GM21381 (cell line): ENCODE results near the gene COX10.
"Not testable (repeated sequence)": the region's sequence is repeated elsewhere in the genome, so short reads cannot be mapped to it uniquely, and the experiment has no call there.

Source experiments
- ATAC-seq: cut with Tn5 transposase; IDR thresholded peaks from one replicate; pipeline ENCODE4 v1.9.1; 2021; ENCODE audit warnings: mild to moderate bottlenecking, moderate library complexity; ENCODE audit not compliant: unreplicated experiment

Gene COX10

DNA sequence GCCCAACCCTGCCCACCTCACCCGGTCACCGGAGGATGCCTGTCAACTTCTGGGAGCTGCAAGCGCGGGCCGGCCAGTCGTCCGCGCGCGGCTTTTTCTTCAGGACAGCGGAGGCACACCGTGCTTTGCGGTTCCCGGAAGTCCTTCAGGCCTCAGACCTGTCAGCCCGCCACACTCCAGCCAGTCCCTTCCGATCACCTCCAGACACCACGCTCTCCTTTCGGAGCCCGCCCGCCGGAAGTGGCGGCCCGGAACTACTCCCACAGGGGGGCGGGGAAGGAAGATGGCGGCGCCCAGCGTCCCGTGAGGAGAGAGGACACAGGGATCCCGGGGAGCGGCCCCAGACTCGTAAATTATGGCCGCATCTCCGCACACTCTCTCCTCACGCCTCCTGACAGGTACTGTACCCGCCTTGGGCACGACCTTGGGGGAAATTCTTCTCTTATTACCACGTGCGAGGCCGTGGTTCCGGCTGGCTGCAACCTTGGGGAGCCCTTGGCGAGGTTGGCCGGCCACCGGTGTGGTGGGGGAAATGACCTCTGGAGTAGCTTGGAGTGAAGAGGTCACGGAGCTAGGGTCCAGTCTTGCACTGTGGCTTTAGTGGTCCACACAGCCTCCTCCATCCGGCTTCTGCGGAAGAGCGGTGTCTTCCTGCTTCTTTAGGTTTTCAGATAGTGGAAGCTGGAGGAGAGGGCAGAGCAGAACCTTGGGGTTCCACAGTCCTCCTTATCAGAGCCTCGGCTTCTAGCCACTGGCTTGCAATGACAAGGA lies at the start of gene COX10:
Gene COX10, plus strand, starts transcription at position 254 of the 771 bp plus-strand sequence. Its CDS starts 102 bp downstream, at position 356.
- peak; percentile 100 for ATAC-seq

DNA sequence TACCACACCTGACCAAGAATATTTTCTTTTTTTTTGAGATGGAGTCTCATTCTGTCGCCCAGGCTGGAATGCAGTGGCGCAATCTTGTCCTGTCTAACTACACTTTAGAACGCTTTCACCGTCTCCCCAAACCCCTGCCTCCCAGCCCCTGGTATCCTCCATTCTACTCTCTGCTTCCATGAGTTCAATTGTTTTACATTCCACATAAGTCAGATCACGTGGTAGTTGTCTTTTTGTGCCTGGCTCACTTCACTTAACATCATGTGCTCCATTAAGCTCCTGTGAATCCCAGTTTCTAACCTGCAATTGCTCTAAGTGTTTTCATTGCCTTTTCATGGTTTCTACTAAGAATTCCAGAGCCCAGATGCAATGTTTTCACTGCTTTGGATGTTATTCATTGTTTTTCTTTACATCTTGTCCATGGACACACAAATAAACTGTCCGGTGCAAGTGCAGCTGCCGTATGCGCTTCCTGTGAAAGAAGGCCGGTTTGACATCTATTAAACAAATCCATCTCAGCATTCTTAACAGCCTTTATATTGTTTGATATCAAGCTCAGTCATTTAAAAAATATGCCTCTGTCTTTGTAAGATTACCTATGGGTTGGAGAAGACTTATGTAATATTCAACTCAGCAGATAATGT lies 47.5 kb upstream of the COX10 start:
- not testable (repeated sequence) for ATAC-seq

DNA sequence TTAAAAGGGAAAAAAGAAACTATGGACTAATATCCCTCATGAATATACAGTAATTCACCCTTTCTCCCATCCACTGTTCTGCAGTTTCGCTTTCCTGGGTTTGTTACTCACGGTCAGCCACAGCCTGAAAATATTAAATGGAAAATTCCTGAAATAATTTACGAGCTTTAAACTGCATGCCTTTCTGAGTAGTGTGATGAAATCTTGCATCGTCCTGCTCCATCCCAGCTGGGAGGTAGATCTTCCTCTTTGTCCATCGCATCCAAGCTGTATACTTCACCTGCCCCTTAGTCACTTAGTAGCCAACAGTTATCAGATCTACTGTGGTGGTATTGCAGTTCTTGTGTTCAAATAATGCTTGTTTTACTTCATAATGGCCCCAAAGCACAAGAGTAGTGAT lies 39.5 kb upstream of the COX10 start:
- not testable (repeated sequence) for ATAC-seq

DNA sequence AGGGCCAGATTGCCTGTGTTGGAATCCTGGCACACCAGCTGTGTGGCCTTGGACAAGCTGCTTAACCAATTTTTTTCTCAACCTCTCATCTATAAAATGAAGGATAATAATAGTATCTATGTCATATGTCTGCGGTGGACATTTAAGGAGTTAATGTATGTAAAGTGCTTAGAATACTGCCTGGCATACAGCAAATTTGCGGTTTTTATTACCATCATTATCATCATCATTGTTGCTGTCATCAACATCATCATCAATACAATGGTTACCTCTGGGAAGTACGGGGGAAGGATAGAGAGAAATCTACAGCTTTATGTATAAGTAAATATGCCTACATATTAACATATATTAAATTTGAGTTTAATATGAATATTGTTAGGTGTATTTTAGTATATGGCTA lies 37.1 kb upstream of the COX10 start:
- no peak for ATAC-seq

DNA sequence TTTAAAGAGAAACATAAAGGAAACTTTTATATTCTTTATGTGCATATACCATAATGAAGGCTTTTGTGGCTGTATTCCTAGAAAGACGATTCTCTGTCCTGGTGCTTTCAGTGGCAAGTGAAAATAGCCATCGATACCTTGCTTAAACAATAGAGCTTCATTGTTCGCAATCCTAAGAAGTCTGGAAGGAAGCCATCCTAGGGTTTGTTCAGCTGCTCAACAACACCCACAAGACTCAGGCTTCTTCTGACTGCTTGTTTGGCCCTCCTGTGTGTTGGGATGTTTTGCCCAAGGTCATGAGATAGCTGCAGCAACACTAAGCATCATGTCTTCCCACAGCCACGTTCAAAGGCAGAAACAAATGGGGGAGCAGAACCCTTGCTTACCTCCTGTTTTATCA lies 36.1 kb upstream of the COX10 start:
- no peak for ATAC-seq

DNA sequence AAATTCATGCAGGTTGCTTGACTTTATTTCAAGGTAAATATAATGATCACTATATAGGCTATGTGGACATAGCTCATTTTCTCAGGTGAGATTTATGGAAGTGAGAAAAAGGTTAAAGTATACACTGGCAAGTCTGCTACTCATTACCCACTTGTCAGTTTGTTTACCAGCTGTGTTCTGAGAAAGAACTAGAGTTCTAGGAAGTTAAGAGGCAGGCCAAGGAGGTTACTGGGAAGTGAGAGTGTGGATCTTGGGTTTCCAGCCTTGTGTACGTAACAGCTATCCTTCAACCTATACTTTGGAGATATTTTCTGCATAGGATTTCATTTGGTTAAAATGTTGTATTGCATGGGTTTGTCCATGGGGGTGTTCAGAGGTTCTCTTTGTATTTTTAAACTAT lies 31.9 kb upstream of the COX10 start:
- ATAC-seq = no peak

DNA sequence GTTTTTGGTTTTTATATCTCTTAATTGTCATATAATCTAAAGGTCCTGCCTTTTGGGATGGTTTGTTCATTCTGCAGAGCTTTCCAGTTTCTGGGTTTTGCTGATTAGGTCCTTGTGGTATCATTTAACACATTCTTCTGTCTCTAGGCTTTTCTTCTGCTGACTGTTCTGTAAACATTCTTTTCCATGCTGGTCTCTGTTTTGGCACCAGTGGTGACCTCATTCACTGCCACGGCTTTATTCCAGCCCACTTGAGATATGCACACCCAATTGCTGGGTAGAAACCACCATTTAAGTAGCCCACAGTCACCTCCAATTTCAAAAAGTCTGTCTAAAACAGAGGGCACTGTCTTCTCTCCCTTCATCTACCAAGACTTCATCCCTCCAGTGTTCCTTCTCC lies 31.1 kb upstream of the COX10 start:
- no peak for ATAC-seq

DNA sequence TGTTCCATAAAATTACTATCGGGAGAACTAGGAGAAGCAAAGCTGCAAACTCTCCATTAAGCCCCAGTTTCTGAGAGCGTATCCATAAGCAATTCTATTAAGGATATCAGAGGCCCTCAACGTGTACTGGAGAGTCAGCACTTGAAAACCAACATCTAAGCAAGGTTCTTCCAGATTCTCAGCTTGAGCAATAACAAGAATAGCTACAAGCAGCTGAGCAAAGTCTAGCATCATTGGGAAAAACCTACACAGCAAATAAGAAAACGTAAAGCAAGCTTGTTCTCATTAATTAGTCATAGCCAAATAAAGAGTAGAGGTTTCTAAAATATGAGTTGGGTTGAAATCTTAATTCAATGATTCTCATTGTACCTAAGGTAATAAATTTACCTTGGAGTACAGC lies 26.9 kb upstream of the COX10 start:
- no peak for ATAC-seq

DNA sequence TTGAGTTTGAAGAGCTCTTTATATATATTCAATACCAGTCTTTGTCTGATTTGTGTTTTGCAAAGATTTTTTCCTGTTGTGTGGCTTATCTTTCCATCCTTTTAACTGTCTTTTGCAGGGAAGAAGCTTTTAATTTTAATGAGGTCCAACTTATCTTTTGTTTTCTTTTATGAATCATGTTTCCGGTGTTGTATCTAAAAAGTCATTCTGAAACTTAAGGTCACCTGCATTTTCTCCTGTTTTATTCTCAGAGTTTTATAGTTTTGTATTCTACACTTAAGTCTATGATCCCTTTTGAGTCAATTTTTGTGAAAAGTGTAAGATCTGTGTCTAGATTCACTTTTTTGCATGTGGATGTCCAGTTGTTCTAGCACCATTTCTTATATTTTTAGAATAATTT lies 24.6 kb upstream of the COX10 start:
- ATAC-seq = no peak

DNA sequence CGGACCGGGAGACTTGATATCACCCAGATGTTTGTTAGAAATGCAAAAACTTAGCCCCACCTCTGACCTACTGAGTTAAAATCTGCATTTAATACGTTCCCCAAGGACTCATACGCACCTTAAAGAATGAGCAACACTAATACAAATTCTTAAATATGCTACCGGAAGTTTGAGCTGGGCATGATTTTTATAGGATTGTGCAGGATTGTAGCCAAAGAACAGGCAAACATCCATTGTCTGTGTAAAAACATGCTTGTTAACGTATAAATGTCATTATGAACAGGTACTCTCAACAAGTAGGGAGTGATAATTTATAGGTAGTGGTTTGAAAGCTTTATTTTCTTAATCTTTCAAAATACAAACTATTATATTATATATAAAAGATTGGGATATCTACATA lies 22.3 kb upstream of the COX10 start:
- ATAC-seq = no peak

DNA sequence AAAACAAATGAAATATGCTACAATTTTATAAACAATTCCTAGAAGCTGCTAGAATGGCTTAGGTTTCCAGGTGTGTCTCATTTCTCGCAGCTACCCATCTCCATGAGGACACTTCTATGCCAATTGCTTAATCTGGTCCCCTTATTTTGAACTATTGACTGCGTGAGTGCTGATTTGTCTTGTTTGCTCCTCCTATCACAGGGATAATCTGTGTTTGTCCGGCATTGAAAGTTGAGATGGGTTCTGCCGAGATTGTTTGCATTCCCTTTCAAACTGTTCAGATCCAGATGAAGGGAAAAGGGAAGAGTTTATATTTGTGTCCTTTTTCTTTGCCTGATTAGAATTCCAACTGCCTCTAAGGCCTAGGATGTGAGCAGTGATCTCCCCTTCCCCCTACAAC lies 21.7 kb upstream of the COX10 start:
- ATAC-seq = no peak

DNA sequence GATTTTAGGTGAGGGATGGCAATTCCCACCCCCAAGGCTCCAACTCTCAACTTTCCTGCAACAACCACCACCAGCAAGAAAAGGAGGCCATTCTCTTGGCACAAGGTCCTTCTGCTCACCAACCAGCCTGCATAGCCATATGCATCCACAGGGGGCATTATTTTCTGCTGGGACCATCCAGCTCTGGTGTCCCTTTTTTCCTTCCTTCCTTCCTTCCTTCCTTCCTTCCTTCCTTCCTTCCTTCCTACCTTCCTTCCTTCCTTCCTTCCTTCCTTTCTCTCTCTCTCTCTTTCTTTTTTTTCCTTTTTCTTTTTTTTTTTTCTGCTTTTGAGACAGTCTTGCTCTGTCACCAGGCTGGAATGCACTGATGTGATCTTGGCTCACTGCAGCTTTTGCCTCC lies 21.1 kb upstream of the COX10 start:
- ATAC-seq = no peak

DNA sequence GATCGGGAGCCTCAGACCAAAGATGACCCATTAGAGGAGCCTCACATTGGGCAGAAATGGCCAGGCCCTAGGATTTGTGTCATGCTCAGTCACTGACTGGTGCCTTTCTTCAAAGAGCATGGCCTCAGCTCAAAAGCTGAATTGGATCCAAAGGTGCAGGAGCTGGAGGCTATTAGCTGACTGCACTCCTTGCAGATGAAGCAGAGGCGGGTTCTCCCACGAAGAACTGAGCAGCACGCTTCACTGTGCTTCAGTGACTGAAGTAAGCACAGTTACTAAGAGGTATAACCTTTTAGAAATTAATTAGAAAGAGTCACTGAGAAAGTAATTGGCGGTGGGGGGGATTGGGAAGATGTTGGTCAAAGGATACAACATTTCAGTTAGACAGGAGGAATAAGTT lies 18.7 kb upstream of the COX10 start:
- no peak for ATAC-seq

DNA sequence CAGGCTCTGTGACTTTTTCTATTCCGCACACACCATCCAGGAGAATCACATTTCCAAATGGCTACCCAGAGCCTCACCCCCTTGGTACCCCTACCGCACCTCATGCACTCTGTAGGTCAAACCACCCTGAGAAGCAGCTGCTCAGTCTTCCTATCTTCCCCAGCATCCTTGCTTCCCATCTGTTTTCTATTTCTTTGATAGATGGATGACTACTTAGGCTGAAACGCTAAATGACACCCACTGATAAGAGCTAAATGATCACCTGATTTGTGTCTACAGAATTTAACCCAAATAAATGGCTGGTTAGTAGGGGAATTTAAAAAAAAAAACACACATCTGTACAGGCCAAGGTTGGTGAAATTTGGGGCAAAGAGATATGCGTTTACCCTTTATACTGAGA lies 17.6 kb upstream of the COX10 start:
- ATAC-seq = no peak

DNA sequence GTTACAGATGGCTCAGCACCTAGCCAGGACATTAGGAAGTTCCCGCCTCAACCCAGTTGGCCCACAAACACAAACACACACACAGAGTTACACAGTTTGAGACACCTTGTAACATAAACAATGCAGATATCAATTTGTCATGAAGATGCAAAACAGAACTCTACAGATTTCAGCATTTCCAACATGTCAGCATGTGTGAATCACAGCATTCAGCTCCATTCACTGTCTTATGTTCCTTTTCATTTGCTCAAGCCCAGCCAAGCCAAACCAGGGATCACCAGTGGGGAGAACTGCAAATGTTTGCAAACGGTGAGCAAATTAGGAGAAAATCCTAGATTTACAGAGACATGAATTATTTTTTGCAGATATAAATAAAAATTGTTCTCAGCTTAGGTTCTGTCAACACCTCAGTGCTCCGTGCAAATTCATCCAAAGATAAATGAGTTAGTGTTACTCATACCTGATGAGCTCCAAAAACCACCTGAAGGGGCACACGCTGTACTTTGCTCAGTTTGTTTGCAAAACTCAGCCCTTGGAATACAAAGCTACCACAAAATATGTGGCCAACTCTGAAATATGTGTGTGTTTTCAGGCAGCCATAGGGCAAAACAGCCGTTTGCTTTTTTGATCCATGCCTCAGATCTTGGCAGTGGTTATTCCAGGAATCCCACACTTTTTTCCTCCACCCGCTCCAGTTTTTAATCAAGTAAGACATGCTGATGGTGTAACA lies 16.3 kb upstream of the COX10 start:
- no peak for ATAC-seq

DNA sequence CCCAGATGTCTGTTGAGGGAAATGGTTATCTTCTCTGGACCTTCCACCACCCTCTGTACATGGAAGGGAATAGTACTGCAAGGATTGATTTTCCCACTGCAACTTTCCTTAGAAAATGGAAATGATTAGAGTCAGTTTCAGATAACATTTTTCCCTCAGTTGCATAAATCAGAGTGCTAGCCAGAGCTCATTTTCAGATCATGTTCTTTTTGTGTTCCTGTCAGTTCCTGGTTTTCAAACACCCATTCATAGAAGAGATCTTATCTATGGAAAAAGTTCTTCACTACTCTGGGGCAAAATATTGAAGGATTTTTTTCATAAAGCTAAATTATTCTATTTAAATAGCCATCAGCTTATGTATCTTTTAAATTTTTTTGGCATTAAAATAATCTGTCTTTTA lies 11.7 kb upstream of the COX10 start:
- ATAC-seq = no peak

DNA sequence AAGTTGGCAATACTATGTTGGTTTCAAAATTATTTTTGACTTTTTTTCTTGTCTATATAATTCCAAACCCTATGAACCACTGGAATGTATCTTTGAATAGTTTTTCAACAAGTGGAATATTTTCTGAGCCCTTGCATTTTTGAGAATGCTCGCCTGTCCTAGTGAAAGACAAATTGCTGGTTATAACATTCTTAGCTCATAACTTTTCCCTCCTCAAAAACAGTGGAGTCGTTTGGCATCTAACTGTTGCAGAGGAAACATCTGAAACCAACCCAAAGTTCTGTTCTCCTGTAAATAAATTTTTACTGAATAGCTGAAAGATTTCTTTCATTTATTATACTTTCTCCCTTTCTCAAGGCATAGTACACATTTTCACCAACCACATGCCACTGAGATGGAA lies 11.3 kb upstream of the COX10 start:
- no peak for ATAC-seq

DNA sequence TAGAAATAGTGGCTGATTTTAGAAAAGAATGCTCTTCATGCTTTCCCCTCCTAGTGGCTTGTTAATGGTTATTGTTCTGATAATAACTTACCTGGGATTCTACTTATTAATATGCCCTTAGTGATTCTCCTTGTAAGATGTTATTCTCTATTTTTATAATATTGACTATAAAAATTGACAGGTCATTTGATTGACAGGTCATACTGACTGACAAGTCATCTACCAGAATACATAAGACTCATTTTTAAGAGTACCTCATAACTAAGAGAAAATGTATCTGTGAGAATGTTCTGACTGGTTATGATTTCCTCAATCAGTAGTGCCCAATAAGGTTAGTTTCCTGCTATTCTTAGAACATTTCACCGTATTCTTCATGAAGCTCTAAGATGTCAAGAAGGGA lies 8.6 kb upstream of the COX10 start:
- no peak for ATAC-seq

DNA sequence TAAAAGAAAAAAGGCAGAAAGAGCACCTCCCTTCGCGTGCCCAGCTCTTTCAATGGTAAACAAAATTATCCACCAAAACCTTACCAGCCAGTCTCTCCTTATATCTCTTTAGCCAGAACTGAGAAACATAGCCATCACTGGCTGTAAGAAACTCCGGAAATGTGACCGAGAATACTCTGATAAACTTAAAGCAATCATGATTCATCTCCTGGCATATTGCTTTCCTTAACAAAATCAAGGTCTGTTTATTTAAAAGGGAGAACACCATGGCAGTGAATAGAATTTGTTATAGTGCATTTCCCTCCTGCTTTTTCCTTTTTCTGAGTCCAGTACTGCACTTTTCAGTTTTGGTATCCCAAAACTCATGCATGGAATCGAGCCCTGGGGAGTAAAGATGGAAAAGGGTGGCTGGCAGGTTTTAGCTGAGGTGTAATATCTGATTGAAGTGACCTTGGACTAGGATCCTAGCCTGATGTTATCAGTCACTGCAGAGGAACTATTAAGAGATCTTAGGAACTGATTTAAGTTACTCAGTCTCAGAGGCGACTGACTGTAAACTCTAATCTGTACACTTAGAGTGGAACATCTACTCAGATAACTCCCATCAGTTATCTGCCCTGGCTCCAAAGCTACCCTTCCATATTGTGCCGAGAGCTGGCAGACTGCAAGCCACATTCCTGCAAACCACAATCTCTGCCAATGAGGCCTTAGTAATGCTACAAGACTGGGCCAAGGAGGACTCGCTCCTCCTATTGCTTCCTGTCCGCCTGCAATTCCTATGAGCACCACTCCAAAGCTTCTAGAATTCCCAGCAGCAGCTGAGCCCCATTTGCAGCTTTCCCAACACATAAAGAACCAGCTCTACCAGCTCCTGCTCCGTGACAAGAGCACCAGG lies 7.4 kb upstream of the COX10 start:
- ATAC-seq = no peak

DNA sequence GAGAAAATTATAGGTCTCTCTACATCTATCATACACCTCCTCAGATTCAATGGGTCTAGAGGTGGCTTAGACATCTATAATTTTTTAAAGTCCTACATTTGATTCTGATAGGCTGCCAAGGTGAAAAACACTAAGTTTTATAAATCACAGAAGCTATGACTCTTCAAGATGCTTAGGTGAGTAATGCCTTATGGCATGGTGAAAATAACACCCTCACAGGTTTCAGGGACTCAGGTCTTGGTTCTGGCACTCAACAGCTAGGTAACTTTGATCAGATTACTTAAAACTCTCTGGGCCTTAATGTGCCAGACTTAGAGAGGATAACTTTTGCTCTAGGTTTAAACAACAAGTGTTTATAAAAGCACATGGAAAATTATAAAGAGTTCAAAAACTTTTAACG lies 2.0 kb upstream of the COX10 start:
- ATAC-seq = no peak
